ENCODE data around the gene ZCCHC2. TPM values are rescaled to one million over a fixed set of nuclear protein-coding genes. Genes with fewer than 3 reads are reported as not detected.
A peak's percentile ranks its signal among the peaks of the same experiment; 100 is the strongest.

The ZCCHC2 gene
- total and polyA plus RNA-seq, 2 of the 8 experiments (the other 6 are each of a cell fraction or from before 2014, with no cell fraction given), result 13.5 to 18.6 TPM

GRCh38 chr18:62493033-62493862 is 29.6 kb upstream of the ZCCHC2 start:
- no peak overlapping the region for H3K9ac ChIP-seq (replicated peaks in 1 of 4; ENCODE audit: extremely low read depth in 1 of 4, low read depth in 3 of 4, low read length in 3 of 4)
- POLR2A ChIA-PET (ENCODE audit: partially characterized antibody), result no interaction called here
- no peak overlapping the region for H2AK5ac ChIP-seq (ENCODE audit: low read depth, low read length)
- no peaks in the 10 kb centered on the region for H3K23me2 ChIP-seq (ENCODE audit: low read depth, low read length)
- no peak overlapping the region for H3K4me3 ChIP-seq (ENCODE audit: extremely low read depth in 1 of 4, insufficient read depth in 2 of 4, low read depth in 3 of 4, low read length in 4 of 4)
- H3K79me2 ChIP-seq (ENCODE audit: control insufficient read depth in 1 of 2, insufficient read depth in 2 of 2, low read length in 2 of 2), result no peaks in the 10 kb centered on the region
- H2BK12ac ChIP-seq (ENCODE audit: low read depth, low read length), result no peak overlapping the region
- no peak overlapping the region for H3K27ac ChIP-seq (ENCODE audit: low read depth, low read length)
- no peak overlapping the region for H2AFZ ChIP-seq (ENCODE audit: low read length)
- H4K5ac ChIP-seq (ENCODE audit: insufficient read length, low read depth, low read length), result no peak overlapping the region
- H2BK5ac ChIP-seq (ENCODE audit: low read depth, low read length), result no peak overlapping the region
- peak overlapping the region; percentile 28; the same call in 1 of the 2 replicates for H4K8ac ChIP-seq (ENCODE audit: extremely low read depth, insufficient read depth, low read length)
- H2BK120ac ChIP-seq (replicated peaks; ENCODE audit: low read depth, low read length), result no peak overlapping the region
- CTCF ChIA-PET (ENCODE audit: partially characterized antibody), result interaction anchor here (0.8 to 1.2 kb wide), 2 partner anchors 19 to 35 kb away, joined by 3 read pairs; no protein-coding TSS in a partner anchor
- no peak overlapping the region for H3K56ac ChIP-seq (replicated peaks; ENCODE audit: insufficient read length, low read depth, low read length)
- WGBS, 2 experiments (ENCODE audit: extremely low coverage in 1 of 2, insufficient coverage in 1 of 2, insufficient read length in 1 of 2, insufficient replicate concordance in 2 of 2, low coverage in 1 of 2, low lambda C conversion rate in 2 of 2, missing lambda C conversion rate in 1 of 2), result 90% methylated on average over 17 of the region's 17 CpGs; no CpG with 5 or more reads in 1 of the 2 experiments
- no peak overlapping the region for H3K4me2 ChIP-seq (ENCODE audit: insufficient read depth in 1 of 2, low read depth in 2 of 2, low read length in 2 of 2)
- FAIRE-seq, result no peak
- H3K14ac ChIP-seq (ENCODE audit: insufficient read length), result no peak overlapping the region
- no peak overlapping the region for H2BK20ac ChIP-seq (ENCODE audit: low read length)
- H4K91ac ChIP-seq (replicated peaks; ENCODE audit: insufficient read length, low read length), result no peak overlapping the region
- DNase-seq (ENCODE audit: low read depth in 1 of 2, low spot score in 2 of 2), result no peak
- H3K23ac ChIP-seq (ENCODE audit: insufficient read length), result no peak overlapping the region
- H3K36me3 ChIP-seq (ENCODE audit: control insufficient read depth in 2 of 4, insufficient read depth in 4 of 4, low read length in 3 of 4), result no peaks in the 10 kb centered on the region
- H2BK15ac ChIP-seq (ENCODE audit: low read length), result 0 out of 2 replicates have a peak overlapping the region, but pooled peaks have one; percentile 82
- H3K4me1 ChIP-seq (replicated peaks in 1 of 4; ENCODE audit: control insufficient read depth in 3 of 4, insufficient read depth in 4 of 4, low read length in 3 of 4), result no peaks in the 10 kb centered on the region
- no peaks in the 10 kb centered on the region for H3K9me3 ChIP-seq (ENCODE audit: insufficient read depth in 2 of 2, low read depth in 1 of 2, low read length in 1 of 2)
- H3K18ac ChIP-seq (ENCODE audit: extremely low read depth, low read length), result no peak overlapping the region
- TF ChIP-seq SIX5 (IDR thresholded peaks at IDR 0.05; ENCODE audit: low read depth, low read length), result no peak
- TF ChIP-seq GTF2F1 (IDR thresholded peaks at IDR 0.05; ENCODE audit: borderline replicate concordance, low read depth, low read length), result no peak
- TF ChIP-seq GABPA (IDR thresholded peaks at IDR 0.05; ENCODE audit: borderline replicate concordance, insufficient read depth, low read length), result no peak
- no peak for TF ChIP-seq JUN (IDR thresholded peaks at IDR 0.05; ENCODE audit: low read depth, low read length)
- no peak for TF ChIP-seq RFX5 (IDR thresholded peaks at IDR 0.05; ENCODE audit: borderline replicate concordance, low read depth, low read length)
- TF ChIP-seq SP4 (IDR thresholded peaks at IDR 0.05; ENCODE audit: low read length), result no peak
- TF ChIP-seq CHD2 (IDR thresholded peaks at IDR 0.05; ENCODE audit: low read length), result no peak
- no peak for TF ChIP-seq SP1 (IDR thresholded peaks at IDR 0.05; ENCODE audit: low read depth, low read length)
- TF ChIP-seq BACH1 (IDR thresholded peaks at IDR 0.05; ENCODE audit: low read length), result no peak
- H3K4ac ChIP-seq (replicated peaks; ENCODE audit: insufficient read length, low read depth, low read length), result no peak overlapping the region
- no peaks in the 10 kb centered on the region for H3K79me1 ChIP-seq (ENCODE audit: low read depth, low read length)
- no peaks in the 10 kb centered on the region for H3K27me3 ChIP-seq (replicated peaks in 1 of 4; ENCODE audit: control insufficient read depth in 3 of 4, extremely low read depth in 1 of 4, insufficient read depth in 3 of 4, low read length in 3 of 4)
- H4K20me1 ChIP-seq (replicated peaks in 1 of 2; ENCODE audit: control insufficient read depth in 1 of 2, insufficient read depth in 2 of 2, low read length in 2 of 2), result no peaks in the 10 kb centered on the region
